SK-N-SH treated with all-trans-retinoic acid at 6 μM for 48 hours (cell line): ENCODE data around the gene ACBD4.

Experiments used
- ATAC-seq: fragments of 200-7000 bp; cut with Tn5 transposase; 3 replicates; pipeline ENCODE4 v1.9.1; 2020; ENCODE audit warnings: mild to moderate bottlenecking, moderate library complexity
- ARNTL ChIP-seq: fragments of 450-650 bp; formaldehyde crosslinking; IDR thresholded peaks from 2 replicates; pipeline ENCODE4 v1.5.0; 2020; ENCODE audit warnings: low read depth, mild to moderate bottlenecking, moderate library complexity, borderline replicate concordance
- BACH2 ChIP-seq: fragments of 250-450 bp; sonication (Bioruptor Pico); IDR thresholded peaks from 2 replicates; pipeline ENCODE4 v1.9.0; 2021; ENCODE audit warnings: mild to moderate bottlenecking, borderline replicate concordance
- CREB5 ChIP-seq: fragments of 250-450 bp; sonication (Bioruptor Pico); IDR thresholded peaks from 2 replicates; pipeline ENCODE4 v1.5.1; 2020; ENCODE audit warnings: low read depth, mild to moderate bottlenecking, moderate library complexity
- CSDC2 ChIP-seq: fragments of 250-450 bp; sonication (Bioruptor Pico); IDR thresholded peaks from 2 replicates; pipeline ENCODE4 v1.5.0; 2020; ENCODE audit warnings: mild to moderate bottlenecking, moderate library complexity
- ESRRG ChIP-seq: fragments of 250-450 bp; sonication (Bioruptor Pico); IDR thresholded peaks from 2 replicates; pipeline ENCODE4 v1.6.1; 2021; ENCODE audit warnings: mild to moderate bottlenecking
- GLIS3 ChIP-seq: fragments of 250-450 bp; sonication (Bioruptor Pico); IDR thresholded peaks from 2 replicates; pipeline ENCODE4 v1.5.0; 2020; ENCODE audit warnings: mild to moderate bottlenecking, moderate library complexity
- ISL1 ChIP-seq: fragments of 250-450 bp; sonication (Bioruptor Pico); IDR thresholded peaks from 2 replicates; pipeline ENCODE4 v2.1.2; 2022; ENCODE audit warnings: mild to moderate bottlenecking, moderate library complexity
- OSR1 ChIP-seq: fragments of 250-450 bp; sonication (Bioruptor Pico); IDR thresholded peaks from 2 replicates; pipeline ENCODE4 v1.8.0; 2022; ENCODE audit warnings: moderate library complexity, mild to moderate bottlenecking, inconsistent platforms
- POU6F1 ChIP-seq: fragments of 250-450 bp; sonication (Bioruptor Pico); IDR thresholded peaks from 2 replicates; pipeline ENCODE4 v1.8.0; 2021; ENCODE audit warnings: low read depth, mild to moderate bottlenecking, moderate library complexity, borderline replicate concordance
- PPARA ChIP-seq: fragments of 250-450 bp; sonication (Bioruptor Pico); IDR thresholded peaks from 2 replicates; pipeline ENCODE4 v1.5.0; 2020; ENCODE audit warnings: mild to moderate bottlenecking, borderline replicate concordance
- RARB ChIP-seq: fragments of 250-450 bp; sonication (Bioruptor Pico); IDR thresholded peaks from 2 replicates; pipeline ENCODE4 v1.8.0; 2021; ENCODE audit warnings: mild to moderate bottlenecking, moderate library complexity
- TCF4 ChIP-seq: fragments of 250-450 bp; sonication (Bioruptor Pico); IDR thresholded peaks from 2 replicates; pipeline ENCODE4 v1.8.0; 2021; ENCODE audit warnings: mild to moderate bottlenecking, moderate library complexity, borderline replicate concordance
- TOX ChIP-seq: fragments of 250-450 bp; sonication (Bioruptor Pico); IDR thresholded peaks from 2 replicates; pipeline ENCODE4 v1.8.0; 2021; ENCODE audit warnings: mild to moderate bottlenecking, moderate library complexity, borderline replicate concordance
- ZNF70 ChIP-seq: fragments of 450-650 bp; formaldehyde crosslinking; IDR thresholded peaks from 2 replicates; pipeline ENCODE4 v1.5.0; 2020; ENCODE audit warnings: mild to moderate bottlenecking, moderate library complexity
- ZNF8 ChIP-seq: fragments of 450-650 bp; formaldehyde crosslinking; IDR thresholded peaks from 2 replicates; pipeline ENCODE4 v1.5.0; 2020; ENCODE audit warnings: mild to moderate bottlenecking, moderate library complexity
- TF ChIP-seq, protein P1 (sequence below): fragments of 250-450 bp; sonication (Bioruptor Pico); IDR thresholded peaks from 2 replicates; pipeline ENCODE4 v1.5.0; 2020; ENCODE audit warnings: mild to moderate bottlenecking, moderate library complexity
- TF ChIP-seq, protein P2 (sequence below): fragments of 250-450 bp; sonication (Bioruptor Pico); IDR thresholded peaks from 2 replicates; pipeline ENCODE4 v1.5.1; 2021; ENCODE audit warnings: mild to moderate bottlenecking, moderate library complexity
- TF ChIP-seq, protein P3 (sequence below): fragments of 250-450 bp; sonication (Bioruptor Pico); IDR thresholded peaks from 2 replicates; pipeline ENCODE4 v1.8.0; 2020; ENCODE audit warnings: mild to moderate bottlenecking, moderate library complexity, borderline replicate concordance

ACBD4 gene

GRCh38 chr17:45136846-45137560, 1.5 kb downstream of the ACBD4 start (continued):
- TF ChIP-seq, protein P1, sequence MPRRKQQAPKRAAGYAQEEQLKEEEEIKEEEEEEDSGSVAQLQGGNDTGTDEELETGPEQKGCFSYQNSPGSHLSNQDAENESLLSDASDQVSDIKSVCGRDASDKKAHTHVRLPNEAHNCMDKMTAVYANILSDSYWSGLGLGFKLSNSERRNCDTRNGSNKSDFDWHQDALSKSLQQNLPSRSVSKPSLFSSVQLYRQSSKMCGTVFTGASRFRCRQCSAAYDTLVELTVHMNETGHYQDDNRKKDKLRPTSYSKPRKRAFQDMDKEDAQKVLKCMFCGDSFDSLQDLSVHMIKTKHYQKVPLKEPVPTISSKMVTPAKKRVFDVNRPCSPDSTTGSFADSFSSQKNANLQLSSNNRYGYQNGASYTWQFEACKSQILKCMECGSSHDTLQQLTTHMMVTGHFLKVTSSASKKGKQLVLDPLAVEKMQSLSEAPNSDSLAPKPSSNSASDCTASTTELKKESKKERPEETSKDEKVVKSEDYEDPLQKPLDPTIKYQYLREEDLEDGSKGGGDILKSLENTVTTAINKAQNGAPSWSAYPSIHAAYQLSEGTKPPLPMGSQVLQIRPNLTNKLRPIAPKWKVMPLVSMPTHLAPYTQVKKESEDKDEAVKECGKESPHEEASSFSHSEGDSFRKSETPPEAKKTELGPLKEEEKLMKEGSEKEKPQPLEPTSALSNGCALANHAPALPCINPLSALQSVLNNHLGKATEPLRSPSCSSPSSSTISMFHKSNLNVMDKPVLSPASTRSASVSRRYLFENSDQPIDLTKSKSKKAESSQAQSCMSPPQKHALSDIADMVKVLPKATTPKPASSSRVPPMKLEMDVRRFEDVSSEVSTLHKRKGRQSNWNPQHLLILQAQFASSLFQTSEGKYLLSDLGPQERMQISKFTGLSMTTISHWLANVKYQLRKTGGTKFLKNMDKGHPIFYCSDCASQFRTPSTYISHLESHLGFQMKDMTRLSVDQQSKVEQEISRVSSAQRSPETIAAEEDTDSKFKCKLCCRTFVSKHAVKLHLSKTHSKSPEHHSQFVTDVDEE (CRISPR knock-in tag), result no peak
- no peak for TF ChIP-seq CSDC2

DNA sequence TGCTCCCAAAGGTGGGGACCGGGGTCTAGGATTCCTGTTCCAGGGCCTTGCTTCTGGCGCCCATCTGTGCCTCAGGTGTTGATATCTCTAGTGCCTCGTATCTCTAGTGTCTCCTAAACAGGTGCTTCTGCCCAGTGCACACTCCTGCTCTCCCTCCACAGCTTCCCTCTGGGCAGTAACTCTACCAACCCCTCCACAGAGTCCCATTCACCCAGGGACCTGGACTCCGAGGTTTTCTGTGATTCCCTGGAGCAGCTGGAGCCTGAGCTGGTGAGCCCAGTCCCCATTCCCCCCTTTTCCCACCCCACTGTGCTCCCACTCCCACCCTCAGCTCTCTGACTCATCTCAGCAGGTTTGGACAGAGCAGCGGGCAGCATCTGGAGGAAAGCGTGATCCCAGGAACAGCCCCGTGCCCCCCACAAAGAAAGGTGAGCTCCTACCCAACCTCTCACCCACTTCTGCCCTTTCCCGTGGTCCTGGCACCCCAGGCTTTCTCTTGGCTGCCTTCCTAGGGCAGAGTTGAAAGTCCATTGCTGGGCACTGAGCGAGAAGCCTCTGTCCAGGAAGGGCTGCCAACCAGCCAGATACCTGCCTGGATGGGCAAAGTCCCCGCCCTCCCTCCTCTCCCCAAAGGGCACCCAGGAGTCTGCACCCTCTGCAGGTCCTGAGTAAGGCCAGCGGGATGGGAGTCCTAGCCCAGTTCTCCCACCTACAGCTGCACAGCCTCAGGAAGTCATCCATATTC, 2.2 kb downstream of the ACBD4 start:
- no peak for ATAC-seq

GRCh38 chr17:45138911-45139532, 3.5 kb downstream of the ACBD4 start:
- no peak for ATAC-seq
- TF ChIP-seq, protein P2, sequence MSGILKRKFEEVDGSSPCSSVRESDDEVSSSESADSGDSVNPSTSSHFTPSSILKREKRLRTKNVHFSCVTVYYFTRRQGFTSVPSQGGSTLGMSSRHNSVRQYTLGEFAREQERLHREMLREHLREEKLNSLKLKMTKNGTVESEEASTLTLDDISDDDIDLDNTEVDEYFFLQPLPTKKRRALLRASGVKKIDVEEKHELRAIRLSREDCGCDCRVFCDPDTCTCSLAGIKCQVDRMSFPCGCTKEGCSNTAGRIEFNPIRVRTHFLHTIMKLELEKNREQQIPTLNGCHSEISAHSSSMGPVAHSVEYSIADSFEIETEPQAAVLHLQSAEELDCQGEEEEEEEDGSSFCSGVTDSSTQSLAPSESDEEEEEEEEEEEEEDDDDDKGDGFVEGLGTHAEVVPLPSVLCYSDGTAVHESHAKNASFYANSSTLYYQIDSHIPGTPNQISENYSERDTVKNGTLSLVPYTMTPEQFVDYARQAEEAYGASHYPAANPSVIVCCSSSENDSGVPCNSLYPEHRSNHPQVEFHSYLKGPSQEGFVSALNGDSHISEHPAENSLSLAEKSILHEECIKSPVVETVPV (CRISPR knock-in tag), result no peak
- TF ChIP-seq, protein P1 (CRISPR knock-in tag), result no peak
- TF ChIP-seq ISL1 (CRISPR knock-in tag) (no peak), BACH2 (CRISPR knock-in tag) (no peak), CREB5 (no peak), GLIS3 (CRISPR knock-in tag) (no peak), PPARA (CRISPR knock-in tag) (no peak), ZNF8 (CRISPR knock-in tag) (no peak), ARNTL (no peak), TOX (CRISPR knock-in tag) (no peak), OSR1 (CRISPR knock-in tag) (no peak)

More for the DNA sequence above, 2.2 kb downstream of the ACBD4 start:
- TF ChIP-seq ISL1 (CRISPR knock-in tag), result no peak
- TF ChIP-seq, protein P3, sequence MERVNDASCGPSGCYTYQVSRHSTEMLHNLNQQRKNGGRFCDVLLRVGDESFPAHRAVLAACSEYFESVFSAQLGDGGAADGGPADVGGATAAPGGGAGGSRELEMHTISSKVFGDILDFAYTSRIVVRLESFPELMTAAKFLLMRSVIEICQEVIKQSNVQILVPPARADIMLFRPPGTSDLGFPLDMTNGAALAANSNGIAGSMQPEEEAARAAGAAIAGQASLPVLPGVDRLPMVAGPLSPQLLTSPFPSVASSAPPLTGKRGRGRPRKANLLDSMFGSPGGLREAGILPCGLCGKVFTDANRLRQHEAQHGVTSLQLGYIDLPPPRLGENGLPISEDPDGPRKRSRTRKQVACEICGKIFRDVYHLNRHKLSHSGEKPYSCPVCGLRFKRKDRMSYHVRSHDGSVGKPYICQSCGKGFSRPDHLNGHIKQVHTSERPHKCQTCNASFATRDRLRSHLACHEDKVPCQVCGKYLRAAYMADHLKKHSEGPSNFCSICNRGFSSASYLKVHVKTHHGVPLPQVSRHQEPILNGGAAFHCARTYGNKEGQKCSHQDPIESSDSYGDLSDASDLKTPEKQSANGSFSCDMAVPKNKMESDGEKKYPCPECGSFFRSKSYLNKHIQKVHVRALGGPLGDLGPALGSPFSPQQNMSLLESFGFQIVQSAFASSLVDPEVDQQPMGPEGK (CRISPR knock-in tag), result no peak
- TF ChIP-seq, protein P2 (CRISPR knock-in tag), result no peak
- TF ChIP-seq TOX (CRISPR knock-in tag), result no peak
- TF ChIP-seq ZNF8 (CRISPR knock-in tag), result no peak
- TF ChIP-seq TCF4, result no peak
- TF ChIP-seq GLIS3 (CRISPR knock-in tag), result no peak
- TF ChIP-seq POU6F1 (CRISPR knock-in tag), result no peak
- TF ChIP-seq RARB, result no peak
- TF ChIP-seq ZNF70 (CRISPR knock-in tag), result no peak
- no peak for TF ChIP-seq ESRRG (CRISPR knock-in tag)
